ENCODE measurements around the gene DCST2.

GRCh38 chr1:155029513-155030242, 3.9 kb downstream of the DCST2 start:
- TF ChIP-seq, protein P1, sequence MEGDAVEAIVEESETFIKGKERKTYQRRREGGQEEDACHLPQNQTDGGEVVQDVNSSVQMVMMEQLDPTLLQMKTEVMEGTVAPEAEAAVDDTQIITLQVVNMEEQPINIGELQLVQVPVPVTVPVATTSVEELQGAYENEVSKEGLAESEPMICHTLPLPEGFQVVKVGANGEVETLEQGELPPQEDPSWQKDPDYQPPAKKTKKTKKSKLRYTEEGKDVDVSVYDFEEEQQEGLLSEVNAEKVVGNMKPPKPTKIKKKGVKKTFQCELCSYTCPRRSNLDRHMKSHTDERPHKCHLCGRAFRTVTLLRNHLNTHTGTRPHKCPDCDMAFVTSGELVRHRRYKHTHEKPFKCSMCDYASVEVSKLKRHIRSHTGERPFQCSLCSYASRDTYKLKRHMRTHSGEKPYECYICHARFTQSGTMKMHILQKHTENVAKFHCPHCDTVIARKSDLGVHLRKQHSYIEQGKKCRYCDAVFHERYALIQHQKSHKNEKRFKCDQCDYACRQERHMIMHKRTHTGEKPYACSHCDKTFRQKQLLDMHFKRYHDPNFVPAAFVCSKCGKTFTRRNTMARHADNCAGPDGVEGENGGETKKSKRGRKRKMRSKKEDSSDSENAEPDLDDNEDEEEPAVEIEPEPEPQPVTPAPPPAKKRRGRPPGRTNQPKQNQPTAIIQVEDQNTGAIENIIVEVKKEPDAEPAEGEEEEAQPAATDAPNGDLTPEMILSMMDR (IDR thresholded peaks at IDR 0.05; ENCODE audit: insufficient read depth, low read length, poor library complexity, severe bottlenecking): no peak
- TF ChIP-seq EZH2phosphoT487 (conservative IDR thresholded peaks at IDR 0.05; ENCODE audit: low read length): no peak

Measured in SU-DHL-6 (cell line).